ENCODE results near the gene OLFM3.

OLFM3 gene

GRCh38 chr1:101996825-101997465 lies at the start of gene OLFM3:
OLFM3 (minus strand) TSS chr1:101996926.
- DNase-seq: no peak

- no peak for DNase-seq
Measured at GRCh38 chr1:102045752-102046151, 49.0 kb upstream of the OLFM3 start.

GRCh38 chr1:102032534-102032933 lies 35.8 kb upstream of the OLFM3 start:
- no peak for DNase-seq

- no peak for DNase-seq
Measured at GRCh38 chr1:102019530-102019929, 22.8 kb upstream of the OLFM3 start.

- no peak for DNase-seq
Measured at GRCh38 chr1:102015728-102016127, 19.0 kb upstream of the OLFM3 start.

GRCh38 chr1:102002057-102002456 lies 5.3 kb upstream of the OLFM3 start:
- DNase-seq: no peak

GRCh38 chr1:101995984-101996745 lies 561 bp downstream of the OLFM3 start:
- no peak for DNase-seq

- no peak for DNase-seq
Measured at GRCh38 chr1:101993710-101994109, 3.0 kb downstream of the OLFM3 start.

- no peak for DNase-seq
Measured at GRCh38 chr1:101992821-101993575, 3.7 kb downstream of the OLFM3 start.

- DNase-seq: no peak
Measured at GRCh38 chr1:101980974-101981373, 15.8 kb downstream of the OLFM3 start.

- no peak for DNase-seq
Measured at GRCh38 chr1:101977266-101977665, 19.5 kb downstream of the OLFM3 start.

GRCh38 chr1:101976161-101976560 lies 20.6 kb downstream of the OLFM3 start:
- no peak for DNase-seq

GRCh38 chr1:101975371-101975770 lies 21.4 kb downstream of the OLFM3 start:
- no peak for DNase-seq

GRCh38 chr1:101974599-101975274 lies 22.0 kb downstream of the OLFM3 start:
- no peak for DNase-seq

- no peak for DNase-seq
Measured at GRCh38 chr1:101971304-101971703, 25.4 kb downstream of the OLFM3 start.

GRCh38 chr1:101967871-101968270 lies 28.9 kb downstream of the OLFM3 start:
- DNase-seq: no peak

- DNase-seq: no peak
Measured at GRCh38 chr1:101965341-101965740, 31.4 kb downstream of the OLFM3 start.

- no peak for DNase-seq
Measured at GRCh38 chr1:101964708-101965107, 32.0 kb downstream of the OLFM3 start.

GRCh38 chr1:101960142-101960541 lies 36.6 kb downstream of the OLFM3 start:
- DNase-seq: no peak

GRCh38 chr1:101959456-101959855 lies 37.3 kb downstream of the OLFM3 start:
- DNase-seq: no peak

- no peak for DNase-seq
Measured at GRCh38 chr1:101957771-101958170, 39.0 kb downstream of the OLFM3 start.

GRCh38 chr1:101953623-101954022 lies 43.1 kb downstream of the OLFM3 start:
- no peak for DNase-seq

- no peak for DNase-seq
Measured at GRCh38 chr1:101945884-101946283, 50.8 kb downstream of the OLFM3 start.

All from GOT3 (cell line).